ENCODE measurements around the gene OBSL1. TPM values are rescaled to one million over a fixed set of nuclear protein-coding genes. Genes with fewer than 3 reads are reported as not detected.

Gene OBSL1
- total and polyA plus RNA-seq, 9 donors, result 53.2 to 740 (median 468) TPM

DNA sequence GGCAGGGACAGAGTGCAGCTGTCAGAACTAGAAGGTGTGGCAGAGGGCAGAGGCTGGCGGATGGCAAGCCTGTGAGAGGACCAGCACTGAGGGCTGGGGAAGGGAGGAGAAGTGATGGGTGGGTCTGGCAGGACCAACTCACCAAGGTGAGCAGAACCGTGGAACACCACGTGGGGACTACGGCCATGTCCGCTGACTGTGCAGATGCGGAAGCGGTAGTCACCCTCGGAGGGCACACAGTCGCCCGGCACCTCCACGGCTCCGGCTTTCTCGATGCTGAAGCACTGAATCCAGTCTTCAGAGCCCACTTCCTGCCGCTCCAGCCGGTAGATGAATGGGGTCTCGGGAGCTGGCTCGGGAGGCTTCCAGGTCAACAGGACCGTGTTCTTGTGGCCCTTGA lies 4.2 kb downstream of the OBSL1 start:
- H3K27me3 ChIP-seq, result no peaks in the 10 kb centered on the region
- H3K36me3 ChIP-seq, result no peaks in the 10 kb centered on the region
- no peak for TF ChIP-seq EP300 (IDR thresholded peaks at IDR 0.05)
- no peak for TF ChIP-seq POLR2A (IDR thresholded peaks at IDR 0.05)
- TF ChIP-seq, protein P1, sequence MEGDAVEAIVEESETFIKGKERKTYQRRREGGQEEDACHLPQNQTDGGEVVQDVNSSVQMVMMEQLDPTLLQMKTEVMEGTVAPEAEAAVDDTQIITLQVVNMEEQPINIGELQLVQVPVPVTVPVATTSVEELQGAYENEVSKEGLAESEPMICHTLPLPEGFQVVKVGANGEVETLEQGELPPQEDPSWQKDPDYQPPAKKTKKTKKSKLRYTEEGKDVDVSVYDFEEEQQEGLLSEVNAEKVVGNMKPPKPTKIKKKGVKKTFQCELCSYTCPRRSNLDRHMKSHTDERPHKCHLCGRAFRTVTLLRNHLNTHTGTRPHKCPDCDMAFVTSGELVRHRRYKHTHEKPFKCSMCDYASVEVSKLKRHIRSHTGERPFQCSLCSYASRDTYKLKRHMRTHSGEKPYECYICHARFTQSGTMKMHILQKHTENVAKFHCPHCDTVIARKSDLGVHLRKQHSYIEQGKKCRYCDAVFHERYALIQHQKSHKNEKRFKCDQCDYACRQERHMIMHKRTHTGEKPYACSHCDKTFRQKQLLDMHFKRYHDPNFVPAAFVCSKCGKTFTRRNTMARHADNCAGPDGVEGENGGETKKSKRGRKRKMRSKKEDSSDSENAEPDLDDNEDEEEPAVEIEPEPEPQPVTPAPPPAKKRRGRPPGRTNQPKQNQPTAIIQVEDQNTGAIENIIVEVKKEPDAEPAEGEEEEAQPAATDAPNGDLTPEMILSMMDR (IDR thresholded peaks at IDR 0.05), result no peak
- WGBS, 3 donors, result 89 to 90% (median 90%) methylated on average over 18 of the region's 18 CpGs
- DNase-seq, result peak in 1 of 5 donors; percentile 27
- no peak overlapping the region for H3K4me3 ChIP-seq
- peaks cover 1% of the 10 kb centered on the region for H3K4me1 ChIP-seq (ENCODE audit: insufficient read depth)
- intact Hi-C loops (cut with DNase I), result loop anchor here in 1 of 4 donors (5.0 kb wide), 1 partner anchor 75 kb away; no protein-coding TSS in a partner anchor
- H3K27ac ChIP-seq, result no peak overlapping the region
- H3K9me3 ChIP-seq, result no peaks in the 10 kb centered on the region

DNA sequence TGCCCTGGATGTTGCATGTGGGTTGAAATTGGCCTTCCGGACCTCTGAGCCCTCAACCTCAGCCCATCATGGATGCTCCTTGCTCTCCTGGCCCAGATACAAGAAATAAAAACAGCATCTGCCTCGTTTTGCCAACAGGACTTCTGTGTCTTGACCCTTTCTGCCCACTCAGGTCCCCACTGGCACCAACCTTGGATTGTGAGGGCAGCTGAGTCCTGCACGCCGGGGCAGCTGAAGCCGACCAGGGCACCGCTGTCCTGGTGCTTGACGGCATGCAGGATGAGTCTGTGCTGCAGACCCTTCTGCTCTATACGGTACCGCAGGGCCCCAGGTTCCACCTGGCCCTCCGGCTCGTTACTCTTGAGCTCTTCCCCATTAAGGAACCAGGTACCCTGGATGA lies 4.7 kb downstream of the OBSL1 start:
- Histone ChIP-seq H3K4me3 (no peak overlapping the region), H3K27ac (no peak overlapping the region), H3K36me3 (no peaks in the 10 kb centered on the region), H3K4me1 (ENCODE audit: insufficient read depth) (peaks cover 1% of the 10 kb centered on the region), H3K27me3 (no peaks in the 10 kb centered on the region), H3K9me3 (no peaks in the 10 kb centered on the region)
- intact Hi-C loops (cut with DNase I), result loop anchor here in 1 of 4 donors (5.0 kb wide), 1 partner anchor 76 kb away; no protein-coding TSS in a partner anchor
- DNase-seq, result peak in 1 of 5 donors; percentile 39
- TF ChIP-seq POLR2A (IDR thresholded peaks at IDR 0.05) (no peak), EP300 (IDR thresholded peaks at IDR 0.05) (no peak)
- TF ChIP-seq, protein P1 (IDR thresholded peaks at IDR 0.05), result no peak
- 85 to 91% (median 87%) methylated on average over 11 of the region's 11 CpGs for WGBS, 3 donors

DNA sequence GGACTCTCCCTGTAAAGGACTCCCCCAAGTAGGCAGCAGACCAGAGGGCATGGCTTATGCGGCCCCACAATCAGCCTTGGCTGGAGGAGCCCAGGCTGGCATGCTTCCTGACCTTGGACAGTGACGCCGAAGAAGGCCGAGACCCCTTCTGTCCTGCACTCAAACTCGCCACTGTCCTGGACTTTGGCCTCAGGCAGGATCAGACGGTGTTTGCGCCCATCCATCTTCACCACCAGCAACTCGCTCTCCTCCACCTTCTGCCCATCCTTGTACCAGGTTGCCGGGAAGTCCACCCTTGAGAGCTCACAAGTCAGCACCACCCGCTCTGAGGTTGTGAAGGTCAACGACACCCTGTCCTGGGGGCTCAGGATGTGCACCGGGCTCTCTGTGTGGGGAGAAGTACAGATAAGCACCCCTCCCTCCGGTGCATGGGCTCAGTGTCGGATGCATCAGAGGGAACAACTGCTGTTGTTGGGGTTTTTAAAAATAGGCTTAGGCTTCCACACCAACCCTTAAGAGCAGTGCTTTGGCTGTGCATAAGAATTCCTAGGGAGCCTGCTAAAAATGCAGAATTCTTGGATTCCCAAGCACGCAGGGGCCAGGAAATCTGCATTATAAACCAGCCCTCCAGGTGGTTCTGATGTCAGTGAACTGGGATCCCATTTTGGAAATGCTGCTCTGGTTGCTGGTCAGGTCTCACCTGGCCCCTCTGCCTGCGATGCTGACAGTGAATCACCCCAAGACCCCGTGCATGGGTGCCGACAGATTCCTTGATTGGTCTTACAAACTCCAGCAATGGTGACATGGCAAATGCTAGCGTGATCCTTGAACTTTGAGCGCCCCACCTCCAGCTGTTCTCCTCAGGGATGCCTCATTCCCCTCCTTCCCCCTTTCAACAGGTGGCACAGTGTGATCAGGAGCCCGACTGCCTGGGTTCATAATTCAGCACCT lies 5.9 kb downstream of the OBSL1 start:
- Histone ChIP-seq H3K36me3 (no peaks in the 10 kb centered on the region), H3K27me3 (no peaks in the 10 kb centered on the region), H3K9me3 (no peaks in the 10 kb centered on the region), H3K4me1 (ENCODE audit: insufficient read depth) (peaks cover 3% of the 10 kb centered on the region), H3K4me3 (no peak overlapping the region), H3K27ac (no peak overlapping the region)
- intact Hi-C loops (cut with DNase I), result loop anchor here in 1 of 4 donors (5.0 kb wide), 1 partner anchor 77 kb away; no protein-coding TSS in a partner anchor
- peak in 2 of 5 donors; percentile 26 to 51 for DNase-seq
- TF ChIP-seq, protein P1 (IDR thresholded peaks at IDR 0.05), result no peak
- TF ChIP-seq POLR2A (IDR thresholded peaks at IDR 0.05) (no peak), EP300 (IDR thresholded peaks at IDR 0.05) (no peak)
- whole genome bisulfite sequencing, 3 donors, result 73 to 84% (median 76%) methylated on average over 21 of the region's 21 CpGs

DNA sequence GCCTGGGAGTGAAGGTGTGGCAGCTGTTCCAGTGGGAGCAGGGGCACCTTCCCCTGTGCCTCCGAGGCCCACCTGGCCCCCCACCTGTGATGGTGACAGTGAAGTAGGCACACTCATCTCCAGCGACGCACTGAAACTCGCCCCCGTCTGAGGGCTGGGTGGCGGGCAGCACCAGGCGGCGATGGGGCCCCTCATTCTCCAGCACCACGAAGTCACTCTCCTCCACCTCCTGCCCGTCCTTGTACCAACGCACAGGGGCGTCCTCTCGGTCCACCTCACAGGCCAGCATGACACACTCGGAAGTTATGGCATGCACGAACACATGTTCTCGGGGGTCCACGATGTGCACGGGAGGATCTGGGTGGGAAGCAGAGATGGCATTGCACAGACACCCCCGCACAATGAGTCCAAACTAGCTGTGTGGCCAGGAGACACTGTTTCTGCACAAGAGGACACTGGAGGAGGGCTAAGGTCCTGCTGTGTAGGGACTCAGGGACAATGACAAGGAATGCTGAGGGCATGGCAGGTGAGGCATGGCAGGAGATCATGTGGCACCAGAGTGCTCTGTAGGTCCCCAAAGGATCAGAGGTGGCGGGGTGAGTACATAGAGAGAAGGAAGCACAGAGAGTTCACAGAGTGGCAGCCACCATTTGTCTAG lies 7.9 kb downstream of the OBSL1 start:
- H3K4me3 ChIP-seq, result no peak overlapping the region
- WGBS, 3 donors, result 86 to 88% (median 86%) methylated on average over 20 of the region's 20 CpGs
- no peaks in the 10 kb centered on the region for H3K27me3 ChIP-seq
- H3K36me3 ChIP-seq, result no peaks in the 10 kb centered on the region
- no peak overlapping the region for H3K27ac ChIP-seq
- H3K9me3 ChIP-seq, result no peaks in the 10 kb centered on the region
- intact Hi-C loops (cut with DNase I), result loop anchor here in 1 of 4 donors (5.0 kb wide), 1 partner anchor 64 kb away; the partner anchor contains the start of gene SLC4A3
- H3K4me1 ChIP-seq (ENCODE audit: insufficient read depth), result peaks cover 4% of the 10 kb centered on the region
- peak in 2 of 5 donors; percentile 25 to 42 for DNase-seq
- no peak for TF ChIP-seq EP300 (IDR thresholded peaks at IDR 0.05)
- TF ChIP-seq POLR2A (IDR thresholded peaks at IDR 0.05), result no peak
- TF ChIP-seq, protein P1 (IDR thresholded peaks at IDR 0.05), result no peak

All from ovary (tissue), 9 donors.